ENCODE results near the gene SUN1. TPM values are rescaled to one million over a fixed set of nuclear protein-coding genes. Genes with fewer than 3 reads are reported as not detected.

Gene SUN1
- total and polyA plus RNA-seq, 2 donors (not counting 3 experiments of a cell fraction or from before 2014, with no cell fraction given): 158 to 410 TPM

DNA sequence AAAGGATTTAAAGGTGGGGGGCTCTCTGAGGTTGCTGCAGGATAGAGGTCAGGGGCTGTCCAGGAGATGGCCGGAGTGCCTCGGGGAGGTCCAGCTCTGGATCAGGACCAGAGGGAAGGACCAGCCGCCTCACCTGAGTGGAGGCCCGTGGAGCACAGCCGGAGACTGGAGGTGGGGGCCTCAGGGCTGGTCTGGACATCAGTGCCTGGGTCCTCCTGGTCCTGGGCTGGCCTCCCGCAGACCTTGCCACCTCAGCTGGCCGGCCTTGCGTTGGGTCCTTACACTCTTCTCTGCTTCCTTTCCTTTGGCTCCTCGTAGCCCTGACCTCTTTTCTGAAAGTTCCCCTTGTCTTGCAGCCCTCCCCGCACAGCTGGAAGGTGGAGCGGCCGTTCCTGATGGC lies 2.0 kb downstream of the SUN1 start:
- Histone ChIP-seq H3K9ac (replicated peaks; ENCODE audit: extremely low read depth, insufficient read depth, low read length) (no peak overlapping the region), H3K9me3 (replicated peaks; ENCODE audit: control insufficient read depth, insufficient read depth, low read length) (no peaks in the 10 kb centered on the region), H4K20me1 (replicated peaks; ENCODE audit: control insufficient read depth, extremely low read depth, insufficient read depth, low read length) (no peaks in the 10 kb centered on the region), H3K9me1 (replicated peaks; ENCODE audit: control insufficient read depth, extremely low read depth, insufficient read depth, low read length) (no peaks in the 10 kb centered on the region), H2AFZ (ENCODE audit: low read depth, low read length) (no peak overlapping the region), H3K79me2 (ENCODE audit: control insufficient read depth, insufficient read depth, low read length) (peaks cover 42% of the 10 kb centered on the region), H3K4me1 (ENCODE audit: control insufficient read depth, extremely low read depth, insufficient read depth, low read length) (peaks cover 22% of the 10 kb centered on the region), H3K4me3 (replicated peaks in 1 of 3; ENCODE audit: insufficient read depth in 1 of 3, low read depth in 1 of 3, low read length in 3 of 3) (no peak overlapping the region), H3K27me3 (ENCODE audit: control insufficient read depth in 2 of 2, insufficient read depth in 2 of 2, low read length in 2 of 2) (no peaks in the 10 kb centered on the region), H3K36me3 (ENCODE audit: control insufficient read depth in 2 of 2, extremely low read depth in 1 of 2, insufficient read depth in 2 of 2, low read length in 2 of 2) (peaks cover 3% of the 10 kb centered on the region in 2 experiments), H3K4me2 (ENCODE audit: insufficient read depth, low read length) (no peak overlapping the region), H3K27ac (ENCODE audit: insufficient read depth, low read depth, low read length) (no peak overlapping the region)
- TF ChIP-seq, protein P1, sequence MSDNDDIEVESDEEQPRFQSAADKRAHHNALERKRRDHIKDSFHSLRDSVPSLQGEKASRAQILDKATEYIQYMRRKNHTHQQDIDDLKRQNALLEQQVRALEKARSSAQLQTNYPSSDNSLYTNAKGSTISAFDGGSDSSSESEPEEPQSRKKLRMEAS (IDR thresholded peaks at IDR 0.05; ENCODE audit: insufficient read depth, insufficient read length): no peak
- TF ChIP-seq EZH2 (IDR thresholded peaks at IDR 0.05; ENCODE audit: borderline replicate concordance, low read depth, low read length, severe bottlenecking) (no peak), GATA2 (IDR thresholded peaks at IDR 0.05; ENCODE audit: insufficient read depth, insufficient read length, low read depth, low read length) (no peak), JUN (IDR thresholded peaks at IDR 0.05; ENCODE audit: borderline replicate concordance, insufficient read depth, insufficient read length, low read depth) (no peak), FOS (IDR thresholded peaks at IDR 0.05; ENCODE audit: borderline replicate concordance, insufficient read depth, low read length) (no peak), POLR2AphosphoS5 (IDR thresholded peaks at IDR 0.05; ENCODE audit: insufficient read depth, low read depth, low read length) (no peak), MYC (IDR thresholded peaks at IDR 0.05; ENCODE audit: low read depth, low read length) (no peak)
- dilution Hi-C loops (cut with MboI; ENCODE audit: extremely low pct_ligation_motif_present, low sequenced_read_pairs): no loop called here
- FAIRE-seq: no peak
- intact Hi-C loops (cut with micrococcal nuclease): no loop called here
- no TSS peak for BruUV-seq (replicated peaks)
- DNase-seq (ENCODE audit: low read depth, low spot score): no peak
- ChIA-PET POLR2A (no interaction called here), CTCF (interaction anchor here (1.0 kb wide), 1 partner anchor 39 kb away, joined by 3 read pairs; no protein-coding TSS in a partner anchor)

DNA sequence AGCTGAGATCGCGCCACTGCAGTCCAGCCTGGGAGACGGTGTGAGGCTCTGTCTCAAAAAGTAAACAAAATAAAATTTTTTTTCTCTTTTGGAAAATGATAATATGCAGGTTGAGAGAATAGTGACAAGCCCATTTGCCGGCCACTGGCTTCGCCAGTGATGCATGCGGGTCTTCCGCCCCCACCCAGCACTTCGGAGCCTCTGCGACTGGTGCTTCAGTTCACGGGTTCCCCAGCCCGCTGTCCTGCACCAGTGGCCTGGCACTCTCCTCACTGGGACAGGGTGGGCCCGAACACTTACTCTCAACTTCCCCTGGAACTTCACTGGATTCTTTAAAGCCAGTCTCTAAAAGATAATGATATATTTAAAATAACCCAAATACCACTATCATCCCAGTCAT lies 2.7 kb downstream of the SUN1 start:
- no TSS peak for BruUV-seq (replicated peaks)
- Histone ChIP-seq H3K9me1 (replicated peaks; ENCODE audit: control insufficient read depth, extremely low read depth, insufficient read depth, low read length) (no peaks in the 10 kb centered on the region), H3K9me3 (replicated peaks; ENCODE audit: control insufficient read depth, insufficient read depth, low read length) (no peaks in the 10 kb centered on the region), H3K4me1 (ENCODE audit: control insufficient read depth, extremely low read depth, insufficient read depth, low read length) (peaks cover 22% of the 10 kb centered on the region), H3K79me2 (ENCODE audit: control insufficient read depth, insufficient read depth, low read length) (peaks cover 40% of the 10 kb centered on the region), H3K27ac (ENCODE audit: insufficient read depth, low read depth, low read length) (no peak overlapping the region), H3K4me3 (replicated peaks in 1 of 3; ENCODE audit: insufficient read depth in 1 of 3, low read depth in 1 of 3, low read length in 3 of 3) (no peak overlapping the region), H3K9ac (replicated peaks; ENCODE audit: extremely low read depth, insufficient read depth, low read length) (no peak overlapping the region), H4K20me1 (replicated peaks; ENCODE audit: control insufficient read depth, extremely low read depth, insufficient read depth, low read length) (no peaks in the 10 kb centered on the region), H3K36me3 (ENCODE audit: control insufficient read depth in 2 of 2, extremely low read depth in 1 of 2, insufficient read depth in 2 of 2, low read length in 2 of 2) (peaks cover 3 to 5% of the 10 kb centered on the region in 2 experiments), H3K4me2 (ENCODE audit: insufficient read depth, low read length) (no peak overlapping the region), H3K27me3 (ENCODE audit: control insufficient read depth in 2 of 2, insufficient read depth in 2 of 2, low read length in 2 of 2) (no peaks in the 10 kb centered on the region), H2AFZ (ENCODE audit: low read depth, low read length) (no peak overlapping the region)
- CTCF ChIA-PET: interaction anchor here (1.0 kb wide), 1 partner anchor 39 kb away, joined by 3 read pairs; no protein-coding TSS in a partner anchor
- FAIRE-seq: no peak
- dilution Hi-C loops (cut with MboI; ENCODE audit: extremely low pct_ligation_motif_present, low sequenced_read_pairs) (no loop called here), intact Hi-C loops (cut with micrococcal nuclease) (no loop called here)
- TF ChIP-seq POLR2A (IDR thresholded peaks at IDR 0.05; ENCODE audit: low read depth, low read length): no peak
- no peak for TF ChIP-seq JUN (IDR thresholded peaks at IDR 0.05; ENCODE audit: borderline replicate concordance, insufficient read depth, insufficient read length, low read depth)
- TF ChIP-seq GATA2 (IDR thresholded peaks at IDR 0.05; ENCODE audit: insufficient read depth, insufficient read length, low read depth, low read length): no peak
- TF ChIP-seq FOS (IDR thresholded peaks at IDR 0.05; ENCODE audit: borderline replicate concordance, insufficient read depth, low read length): no peak
- no peak for TF ChIP-seq MYC (IDR thresholded peaks at IDR 0.05; ENCODE audit: low read depth, low read length)
- TF ChIP-seq POLR2AphosphoS5 (IDR thresholded peaks at IDR 0.05; ENCODE audit: insufficient read depth, low read depth, low read length): no peak
- TF ChIP-seq, protein P2, sequence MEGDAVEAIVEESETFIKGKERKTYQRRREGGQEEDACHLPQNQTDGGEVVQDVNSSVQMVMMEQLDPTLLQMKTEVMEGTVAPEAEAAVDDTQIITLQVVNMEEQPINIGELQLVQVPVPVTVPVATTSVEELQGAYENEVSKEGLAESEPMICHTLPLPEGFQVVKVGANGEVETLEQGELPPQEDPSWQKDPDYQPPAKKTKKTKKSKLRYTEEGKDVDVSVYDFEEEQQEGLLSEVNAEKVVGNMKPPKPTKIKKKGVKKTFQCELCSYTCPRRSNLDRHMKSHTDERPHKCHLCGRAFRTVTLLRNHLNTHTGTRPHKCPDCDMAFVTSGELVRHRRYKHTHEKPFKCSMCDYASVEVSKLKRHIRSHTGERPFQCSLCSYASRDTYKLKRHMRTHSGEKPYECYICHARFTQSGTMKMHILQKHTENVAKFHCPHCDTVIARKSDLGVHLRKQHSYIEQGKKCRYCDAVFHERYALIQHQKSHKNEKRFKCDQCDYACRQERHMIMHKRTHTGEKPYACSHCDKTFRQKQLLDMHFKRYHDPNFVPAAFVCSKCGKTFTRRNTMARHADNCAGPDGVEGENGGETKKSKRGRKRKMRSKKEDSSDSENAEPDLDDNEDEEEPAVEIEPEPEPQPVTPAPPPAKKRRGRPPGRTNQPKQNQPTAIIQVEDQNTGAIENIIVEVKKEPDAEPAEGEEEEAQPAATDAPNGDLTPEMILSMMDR (IDR thresholded peaks at IDR 0.05; ENCODE audit: extremely low read depth in 1 of 2, insufficient read depth in 1 of 2, low read depth in 1 of 2, low read length in 2 of 2): no peak
- TF ChIP-seq EZH2 (IDR thresholded peaks at IDR 0.05; ENCODE audit: borderline replicate concordance, low read depth, low read length, severe bottlenecking): no peak
- TF ChIP-seq, protein P1 (IDR thresholded peaks at IDR 0.05; ENCODE audit: insufficient read depth, insufficient read length): no peak
- no peak for DNase-seq (ENCODE audit: low read depth, low spot score)
- POLR2A ChIA-PET: no interaction called here

Data from endothelial cell of umbilical vein (primary cell).